ENCODE data around the gene MEF2D. TPM values are rescaled to one million over a fixed set of nuclear protein-coding genes. Genes with fewer than 3 reads are reported as not detected.

The MEF2D gene
- total RNA-seq, 1 experiment from 2014 or later, result 7.3 TPM

- in situ Hi-C loops (cut with HindIII; ENCODE audit: low sequenced_read_pairs), result no loop called here
- no peak for DNase-seq (ENCODE audit: low spot score)
These were observed 8.5 kb downstream of the MEF2D start for GRCh38 chr1:156492013-156492590.

GRCh38 chr1:156491151-156491949 lies 9.2 kb downstream of the MEF2D start:
- no peak for DNase-seq (ENCODE audit: low spot score)
- in situ Hi-C loops (cut with HindIII; ENCODE audit: low sequenced_read_pairs), result no loop called here

- DNase-seq (ENCODE audit: low spot score), result no peak
- in situ Hi-C loops (cut with HindIII; ENCODE audit: low sequenced_read_pairs), result no loop called here
These were observed 10.1 kb downstream of the MEF2D start for GRCh38 chr1:156490401-156491032.

GRCh38 chr1:156489935-156490293 lies 10.7 kb downstream of the MEF2D start:
- in situ Hi-C loops (cut with HindIII; ENCODE audit: low sequenced_read_pairs), result no loop called here
- DNase-seq (ENCODE audit: low spot score), result no peak

DNA sequence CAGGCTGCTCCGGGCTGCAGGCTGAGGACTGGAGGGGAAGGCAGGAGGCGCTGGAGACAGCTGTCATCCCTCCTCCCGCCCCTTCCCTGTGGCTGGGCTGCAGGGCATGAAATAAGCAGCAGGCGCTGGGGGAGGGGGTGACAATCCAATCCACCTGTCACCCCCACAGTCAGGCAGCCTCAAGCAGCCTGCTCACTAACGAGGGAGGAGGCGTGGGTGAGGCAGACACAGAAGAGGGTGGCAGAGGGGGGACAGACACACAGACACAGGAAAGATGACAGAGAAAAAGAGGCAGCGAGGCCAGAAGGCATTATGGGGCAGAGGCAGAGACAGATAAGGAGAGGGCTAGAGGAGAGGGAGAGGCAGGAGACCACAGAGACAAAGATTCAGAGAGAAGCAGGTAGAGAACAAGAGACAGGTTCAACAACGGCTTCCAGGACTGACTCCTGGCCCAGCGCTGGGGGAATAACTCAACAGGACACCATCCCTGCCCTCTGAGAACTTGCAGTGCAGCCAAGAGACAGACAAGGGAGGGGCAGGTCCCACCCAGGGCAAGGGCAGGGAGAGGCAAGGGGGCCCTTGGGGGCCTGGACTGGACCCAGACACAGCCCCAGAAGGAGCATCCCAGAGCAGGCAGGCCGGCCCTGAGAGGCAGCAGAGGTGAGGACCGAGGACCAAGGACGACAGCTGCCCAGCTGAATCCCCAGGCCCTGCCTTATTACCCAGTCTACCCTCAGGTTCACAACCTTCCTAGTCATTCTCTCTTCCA lies 11.2 kb downstream of the MEF2D start:
- in situ Hi-C loops (cut with HindIII; ENCODE audit: low sequenced_read_pairs), result no loop called here
- DNase-seq (ENCODE audit: low spot score), result peak; percentile 94

DNA sequence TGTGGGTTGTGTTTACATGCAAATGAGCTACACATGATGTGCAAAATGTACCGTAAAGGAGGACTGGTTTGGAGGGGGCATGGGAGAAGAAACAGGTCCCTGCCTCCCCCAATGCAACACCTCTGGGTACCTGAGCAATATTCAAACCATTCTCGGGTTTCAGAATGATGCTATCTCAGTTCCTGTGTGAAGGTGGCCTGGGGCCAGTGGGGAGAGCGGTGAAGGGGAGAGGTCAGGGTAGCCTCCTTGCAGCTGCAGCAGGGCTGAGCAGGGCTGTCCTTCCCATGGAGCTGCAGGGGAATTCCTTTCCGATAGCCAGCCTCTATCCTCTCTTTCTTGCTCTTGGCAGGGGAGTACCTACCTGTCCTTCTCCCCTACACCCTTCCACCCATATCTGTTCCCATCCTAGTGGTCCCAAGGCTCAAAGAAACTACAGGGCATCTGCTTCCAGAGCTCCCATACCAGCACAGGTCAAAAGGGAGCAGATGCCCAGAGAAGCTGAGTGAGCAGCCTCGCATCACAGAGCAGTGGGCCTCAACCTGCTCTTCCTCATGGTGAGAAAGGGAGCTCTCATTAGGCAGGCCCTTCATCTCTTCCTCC lies 11.9 kb downstream of the MEF2D start:
- in situ Hi-C loops (cut with HindIII; ENCODE audit: low sequenced_read_pairs), result no loop called here
- no peak for DNase-seq (ENCODE audit: low spot score)

DNA sequence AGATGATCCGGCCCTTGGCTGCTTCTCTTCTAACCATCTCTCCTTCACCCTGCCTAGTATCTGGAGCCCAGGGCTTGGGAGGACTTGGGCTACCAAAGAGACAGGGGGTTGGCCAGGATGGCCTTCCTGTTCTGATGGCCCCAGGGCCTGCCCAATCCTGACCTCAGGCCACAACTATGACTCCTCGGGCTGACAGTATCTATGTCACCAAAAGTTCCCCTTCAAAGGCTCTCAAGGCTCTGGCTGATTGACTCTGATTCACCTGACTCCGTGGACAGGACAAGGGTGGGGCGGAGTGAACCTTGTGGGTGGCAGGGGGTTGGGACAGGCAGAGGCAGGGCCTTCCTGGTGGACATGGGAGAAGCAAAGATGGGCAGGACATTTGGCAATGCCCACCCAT lies 12.7 kb downstream of the MEF2D start:
- DNase-seq (ENCODE audit: low spot score), result no peak
- in situ Hi-C loops (cut with HindIII; ENCODE audit: low sequenced_read_pairs), result no loop called here

DNA sequence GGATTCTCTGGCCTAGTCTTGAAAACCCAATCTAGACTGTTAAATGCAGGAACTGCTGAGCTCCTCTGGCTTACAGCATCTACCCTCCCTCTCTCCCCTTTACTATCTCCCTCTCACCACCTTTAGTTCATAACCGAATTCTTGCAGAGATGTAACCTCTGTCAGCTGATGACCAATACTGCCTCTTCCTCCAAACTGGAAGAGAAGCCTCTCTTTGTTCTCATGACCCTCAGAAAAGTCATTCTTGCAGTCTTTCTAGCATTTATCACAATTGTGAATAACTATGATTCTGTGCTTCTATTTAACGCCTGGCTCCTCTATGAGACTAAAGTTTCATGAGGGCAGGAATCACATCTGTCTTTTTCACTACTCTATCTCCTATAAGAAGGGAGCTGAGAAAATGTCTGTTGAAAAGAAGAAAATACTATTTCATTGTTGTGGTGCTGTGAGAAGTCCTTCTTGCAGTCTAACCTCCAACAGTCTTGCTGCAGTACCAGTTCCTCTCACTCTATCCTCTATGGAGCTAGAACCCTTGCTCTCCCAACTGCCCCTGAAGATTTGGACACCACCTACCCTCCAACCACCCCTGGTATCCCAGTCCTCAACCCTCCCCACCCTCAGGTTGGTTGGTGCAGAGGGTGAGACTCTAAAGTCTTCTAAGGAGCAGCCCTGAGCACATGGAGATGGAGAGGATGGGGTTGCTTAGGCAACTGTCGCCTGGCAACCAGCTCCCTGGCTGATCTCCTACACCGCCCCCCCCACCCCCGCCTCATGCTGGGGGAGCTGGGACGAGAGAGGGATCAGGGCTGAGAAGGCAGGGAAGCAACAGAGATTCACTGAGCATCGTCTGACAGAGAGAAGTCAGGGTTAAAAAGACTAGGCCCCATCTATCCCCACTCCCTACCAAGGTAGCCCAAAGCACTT lies 13.9 kb downstream of the MEF2D start:
- in situ Hi-C loops (cut with HindIII; ENCODE audit: low sequenced_read_pairs), result no loop called here
- peak; percentile 87 for DNase-seq (ENCODE audit: low spot score)

- no peak for DNase-seq (ENCODE audit: low spot score)
- in situ Hi-C loops (cut with HindIII; ENCODE audit: low sequenced_read_pairs), result no loop called here
These were observed 14.6 kb downstream of the MEF2D start for GRCh38 chr1:156485984-156486383.

- in situ Hi-C loops (cut with HindIII; ENCODE audit: low sequenced_read_pairs), result no loop called here
- no peak for DNase-seq (ENCODE audit: low spot score)
These were observed 16.0 kb downstream of the MEF2D start for GRCh38 chr1:156484480-156485058.

DNA sequence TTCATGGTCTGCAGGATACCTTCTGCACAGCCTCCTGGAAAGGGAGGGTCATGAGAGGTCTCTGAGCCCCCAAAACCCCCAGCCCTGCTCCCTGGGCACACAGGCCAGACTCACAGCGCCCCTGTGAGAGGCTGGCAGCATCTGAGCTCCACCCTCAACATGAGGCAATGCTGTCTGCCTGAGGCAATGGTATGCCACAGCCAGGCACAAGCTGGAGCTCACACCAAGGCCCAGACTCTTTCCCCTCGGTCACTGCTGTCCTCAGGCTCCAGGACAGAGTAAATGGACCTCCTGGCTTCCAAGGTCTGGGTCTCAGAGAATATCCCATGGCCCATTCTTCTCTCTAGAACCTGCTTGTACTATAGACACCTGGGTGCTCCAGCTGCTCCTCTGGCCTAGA lies 17.2 kb downstream of the MEF2D start:
- in situ Hi-C loops (cut with HindIII; ENCODE audit: low sequenced_read_pairs), result no loop called here
- DNase-seq (ENCODE audit: low spot score), result no peak

DNA sequence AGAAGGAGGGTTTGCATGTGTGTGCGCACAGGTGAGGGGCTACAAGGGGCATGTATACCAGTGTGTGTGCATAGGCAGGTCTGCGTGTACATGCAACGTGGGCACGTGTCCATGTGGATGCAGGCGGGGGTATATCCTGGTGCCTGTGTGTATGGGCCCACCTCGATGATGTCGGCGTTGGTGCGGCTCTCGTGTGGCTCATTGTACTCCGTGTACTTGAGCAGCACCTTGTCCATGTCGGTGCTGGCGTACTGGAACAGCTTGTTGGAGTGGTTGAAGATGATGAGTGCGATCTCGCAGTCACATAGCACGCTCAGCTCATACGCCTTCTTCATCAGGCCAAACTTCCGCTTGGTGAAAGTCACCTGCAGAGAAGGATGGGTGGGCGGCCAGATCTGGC lies 18.3 kb downstream of the MEF2D start:
- peak; percentile 21 for DNase-seq (ENCODE audit: low spot score)
- in situ Hi-C loops (cut with HindIII; ENCODE audit: low sequenced_read_pairs), result no loop called here

DNA sequence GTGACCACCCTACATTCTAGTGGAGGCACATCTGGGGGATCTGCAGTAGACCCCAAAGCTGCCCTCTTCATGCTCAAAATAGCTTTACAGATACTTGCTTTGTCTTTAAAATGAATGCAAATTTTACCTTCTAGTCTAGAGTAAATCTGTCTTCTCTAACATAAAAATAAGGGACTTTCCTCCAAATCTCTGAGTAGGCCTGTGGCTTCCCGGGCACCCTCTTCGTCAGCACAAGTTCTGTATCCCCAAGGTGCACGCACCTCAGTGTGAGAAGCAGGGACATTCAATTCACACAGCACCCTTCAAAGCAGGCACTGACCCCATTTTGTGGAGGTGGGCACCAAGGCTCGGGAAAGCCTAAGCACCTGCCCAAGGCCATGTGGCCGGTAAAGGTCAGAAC lies 19.0 kb downstream of the MEF2D start:
- in situ Hi-C loops (cut with HindIII; ENCODE audit: low sequenced_read_pairs), result no loop called here
- no peak for DNase-seq (ENCODE audit: low spot score)

DNA sequence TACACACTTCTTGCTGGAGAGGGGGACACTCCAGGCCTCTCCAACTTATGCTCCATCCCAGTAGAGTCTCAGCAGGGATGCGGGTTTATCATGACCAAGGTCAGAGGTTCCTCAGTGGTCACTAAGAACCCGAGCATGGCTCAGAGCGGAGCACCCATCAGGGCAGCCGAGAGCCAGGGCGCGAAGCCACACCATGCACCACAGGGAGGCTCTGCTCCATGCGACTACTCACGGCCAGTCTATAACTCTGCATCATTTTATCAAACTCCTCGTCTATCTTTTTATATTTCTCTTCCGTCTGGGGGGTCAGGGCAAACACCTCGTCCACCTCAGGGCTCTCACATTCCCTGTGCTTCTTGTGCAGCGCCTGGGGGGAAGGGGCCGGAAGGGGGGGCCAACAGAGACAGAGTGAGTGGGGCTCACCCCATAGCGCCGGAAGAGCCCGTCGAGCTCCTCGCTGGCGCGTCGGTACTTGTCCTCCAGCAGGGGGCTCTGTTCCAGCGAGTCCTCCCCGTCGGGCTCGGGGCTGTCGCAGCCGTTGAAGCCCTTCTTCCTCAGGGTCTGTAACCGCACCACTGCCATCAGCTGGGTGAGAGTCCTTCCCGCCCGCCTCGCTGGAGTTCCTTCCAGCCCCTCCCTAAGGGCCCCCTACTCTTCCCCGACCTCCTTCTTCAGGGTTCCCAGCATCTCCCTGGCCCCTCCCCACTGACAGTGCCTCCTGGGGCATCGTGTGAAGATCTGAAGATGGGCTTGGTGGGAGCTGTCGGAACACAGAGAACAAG lies 20.0 kb downstream of the MEF2D start:
- DNase-seq (ENCODE audit: low spot score), result peak; percentile 57
- in situ Hi-C loops (cut with HindIII; ENCODE audit: low sequenced_read_pairs), result no loop called here

DNA sequence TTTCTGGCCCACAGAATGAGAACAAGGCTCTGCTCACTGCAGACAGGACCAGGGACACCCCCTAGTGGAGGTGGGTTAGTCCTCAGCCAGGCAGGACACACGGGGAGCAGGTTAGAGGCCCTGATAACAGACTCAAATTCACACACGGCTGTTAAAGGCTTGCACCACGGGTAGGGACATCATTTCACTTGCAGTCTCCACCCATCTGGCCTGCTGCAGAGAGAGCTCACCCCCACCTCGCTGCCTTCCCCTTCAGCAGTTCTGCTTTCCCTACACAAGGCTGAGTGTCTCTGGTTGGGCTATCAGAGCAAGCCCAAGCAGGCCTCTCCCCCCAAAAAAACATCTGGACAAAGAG lies 20.6 kb downstream of the MEF2D start:
- no peak for DNase-seq (ENCODE audit: low spot score)
- in situ Hi-C loops (cut with HindIII; ENCODE audit: low sequenced_read_pairs), result no loop called here

GRCh38 chr1:156479093-156480015 lies 21.2 kb downstream of the MEF2D start:
- no peak for DNase-seq (ENCODE audit: low spot score)
- in situ Hi-C loops (cut with HindIII; ENCODE audit: low sequenced_read_pairs), result no loop called here

DNA sequence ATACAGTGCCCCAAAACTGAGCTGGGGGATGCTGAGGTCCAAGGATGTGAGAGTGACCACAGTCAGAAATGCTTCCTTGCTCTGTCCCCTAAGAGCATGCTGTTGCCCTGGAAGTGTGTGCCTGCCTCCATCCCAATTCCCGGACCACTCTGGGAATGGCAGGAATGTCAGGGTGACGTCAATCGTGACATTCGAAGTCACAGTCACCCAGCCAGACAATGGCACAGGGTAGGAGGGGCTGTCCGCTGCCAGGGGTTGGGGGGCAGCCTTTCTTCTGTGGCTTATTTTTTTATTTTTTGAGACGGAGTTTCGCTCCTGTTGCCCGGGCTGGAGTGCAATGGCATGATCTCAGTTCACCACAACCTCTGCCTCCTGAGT lies 22.3 kb downstream of the MEF2D start:
- in situ Hi-C loops (cut with HindIII; ENCODE audit: low sequenced_read_pairs), result no loop called here
- DNase-seq (ENCODE audit: low spot score), result no peak
